ENCODE data around the gene HTR3E. TPM values are rescaled to one million over a fixed set of nuclear protein-coding genes. Genes with fewer than 3 reads are reported as not detected.

HTR3E gene
- total RNA-seq, 2 experiments from 2014 or later, result not detected

- no peaks in the 10 kb centered on the region for H3K4me1 Mint-ChIP-seq (ENCODE audit: low read depth)
- H3K9me3 Mint-ChIP-seq (ENCODE audit: insufficient read depth), result no peaks in the 10 kb centered on the region
- peaks cover 6% of the 10 kb centered on the region for H3K27me3 Mint-ChIP-seq (ENCODE audit: low read depth)
- no peak overlapping the region for H3K27ac Mint-ChIP-seq
- no peaks in the 10 kb centered on the region for H3K36me3 Mint-ChIP-seq (ENCODE audit: low read depth)
- CTCF ChIA-PET, result no interaction called here
- DNase-seq (no peak), ATAC-seq (no peak)
- POLR2A ChIA-PET, result no interaction called here
- H3K4me3 Mint-ChIP-seq, result no peak overlapping the region
These were observed 19.0 kb upstream of the HTR3E start for GRCh38 chr3:184077881-184078280.

GRCh38 chr3:184078851-184079250 is 18.0 kb upstream of the HTR3E start:
- ChIA-PET CTCF (no interaction called here), POLR2A (interaction anchor here (0.7 kb wide), 1 partner anchor 344 kb away, joined by 3 read pairs; no protein-coding TSS in a partner anchor)
- no peaks in the 10 kb centered on the region for H3K36me3 Mint-ChIP-seq (ENCODE audit: low read depth)
- no peak overlapping the region for H3K4me3 Mint-ChIP-seq
- ATAC-seq (no peak), DNase-seq (no peak)
- no peak overlapping the region for H3K27ac Mint-ChIP-seq
- H3K9me3 Mint-ChIP-seq (ENCODE audit: insufficient read depth), result peaks cover 2% of the 10 kb centered on the region
- H3K27me3 Mint-ChIP-seq (ENCODE audit: low read depth), result peaks cover 6% of the 10 kb centered on the region
- H3K4me1 Mint-ChIP-seq (ENCODE audit: low read depth), result no peaks in the 10 kb centered on the region

- peaks cover 13% of the 10 kb centered on the region for H3K9me3 Mint-ChIP-seq (ENCODE audit: insufficient read depth)
- ATAC-seq (no peak), DNase-seq (no peak)
- H3K4me1 Mint-ChIP-seq (ENCODE audit: low read depth), result peaks cover 10% of the 10 kb centered on the region
- no peak overlapping the region for H3K4me3 Mint-ChIP-seq
- peaks cover 4% of the 10 kb centered on the region for H3K36me3 Mint-ChIP-seq (ENCODE audit: low read depth)
- no peak overlapping the region for H3K27ac Mint-ChIP-seq
- ChIA-PET CTCF (no interaction called here), POLR2A (no interaction called here)
- H3K27me3 Mint-ChIP-seq (ENCODE audit: low read depth), result peaks cover 3% of the 10 kb centered on the region
These were observed 15.6 kb upstream of the HTR3E start for GRCh38 chr3:184081116-184081830.

GRCh38 chr3:184082034-184082433 is 14.8 kb upstream of the HTR3E start:
- no peak overlapping the region for H3K27ac Mint-ChIP-seq
- H3K9me3 Mint-ChIP-seq (ENCODE audit: insufficient read depth), result peaks cover 16% of the 10 kb centered on the region
- ChIA-PET POLR2A (no interaction called here), CTCF (no interaction called here)
- H3K36me3 Mint-ChIP-seq (ENCODE audit: low read depth), result peaks cover 6% of the 10 kb centered on the region
- ATAC-seq (no peak), DNase-seq (no peak)
- H3K27me3 Mint-ChIP-seq (ENCODE audit: low read depth), result peaks cover under 1% of the 10 kb centered on the region
- peaks cover 10% of the 10 kb centered on the region for H3K4me1 Mint-ChIP-seq (ENCODE audit: low read depth)
- no peak overlapping the region for H3K4me3 Mint-ChIP-seq

GRCh38 chr3:184082465-184082864 is 14.4 kb upstream of the HTR3E start:
- Mint-ChIP-seq H3K4me3 (no peak overlapping the region), H3K36me3 (ENCODE audit: low read depth) (peaks cover 6% of the 10 kb centered on the region), H3K27ac (no peak overlapping the region), H3K27me3 (ENCODE audit: low read depth) (no peaks in the 10 kb centered on the region), H3K9me3 (ENCODE audit: insufficient read depth) (peaks cover 16% of the 10 kb centered on the region), H3K4me1 (ENCODE audit: low read depth) (peaks cover 10% of the 10 kb centered on the region)
- POLR2A ChIA-PET, result no interaction called here
- ATAC-seq (no peak), DNase-seq (no peak)
- CTCF ChIA-PET, result no interaction called here

GRCh38 chr3:184085389-184085852 is 11.4 kb upstream of the HTR3E start:
- Mint-ChIP-seq H3K4me3 (no peak overlapping the region), H3K27me3 (ENCODE audit: low read depth) (no peaks in the 10 kb centered on the region), H3K27ac (peak overlapping the region; percentile 45), H3K9me3 (ENCODE audit: insufficient read depth) (peaks cover 16% of the 10 kb centered on the region), H3K36me3 (ENCODE audit: low read depth) (peaks cover 6% of the 10 kb centered on the region), H3K4me1 (ENCODE audit: low read depth) (peaks cover 10% of the 10 kb centered on the region)
- POLR2A ChIA-PET, result no interaction called here
- ATAC-seq (peak; percentile 65), DNase-seq (no peak)
- CTCF ChIA-PET, result no interaction called here

- Mint-ChIP-seq H3K27me3 (ENCODE audit: low read depth) (no peaks in the 10 kb centered on the region), H3K9me3 (ENCODE audit: insufficient read depth) (peaks cover 15% of the 10 kb centered on the region), H3K4me3 (no peak overlapping the region), H3K4me1 (ENCODE audit: low read depth) (no peaks in the 10 kb centered on the region), H3K36me3 (ENCODE audit: low read depth) (peaks cover 2% of the 10 kb centered on the region), H3K27ac (no peak overlapping the region)
- DNase-seq, result no peak
- no peak for ATAC-seq
- POLR2A ChIA-PET, result no interaction called here
- CTCF ChIA-PET, result no interaction called here
These were observed 4.7 kb upstream of the HTR3E start for GRCh38 chr3:184092199-184092598.

GRCh38 chr3:184097556-184097955 is 692 bp downstream of the HTR3E start:
- CTCF ChIA-PET, result interaction anchor here (1.2 kb wide), 1 partner anchor 202 kb away, joined by 3 read pairs; no protein-coding TSS in a partner anchor
- Mint-ChIP-seq H3K36me3 (ENCODE audit: low read depth) (peaks cover 2% of the 10 kb centered on the region), H3K27me3 (ENCODE audit: low read depth) (peaks cover 5% of the 10 kb centered on the region), H3K4me1 (ENCODE audit: low read depth) (no peaks in the 10 kb centered on the region), H3K4me3 (no peak overlapping the region), H3K9me3 (ENCODE audit: insufficient read depth) (peaks cover 4% of the 10 kb centered on the region), H3K27ac (no peak overlapping the region)
- POLR2A ChIA-PET, result no interaction called here
- DNase-seq, result no peak
- no peak for ATAC-seq

GRCh38 chr3:184099806-184100686 is 3.2 kb downstream of the HTR3E start:
- no peak for DNase-seq
- H3K36me3 Mint-ChIP-seq (ENCODE audit: low read depth), result no peaks in the 10 kb centered on the region
- peaks cover 5% of the 10 kb centered on the region for H3K27me3 Mint-ChIP-seq (ENCODE audit: low read depth)
- no peaks in the 10 kb centered on the region for H3K9me3 Mint-ChIP-seq (ENCODE audit: insufficient read depth)
- ChIA-PET CTCF (no interaction called here), POLR2A (no interaction called here)
- no peaks in the 10 kb centered on the region for H3K4me1 Mint-ChIP-seq (ENCODE audit: low read depth)
- ATAC-seq, result no peak
- no peak overlapping the region for H3K4me3 Mint-ChIP-seq
- no peak overlapping the region for H3K27ac Mint-ChIP-seq

- ChIA-PET POLR2A (no interaction called here), CTCF (no interaction called here)
- Mint-ChIP-seq H3K36me3 (ENCODE audit: low read depth) (no peaks in the 10 kb centered on the region), H3K9me3 (ENCODE audit: insufficient read depth) (no peaks in the 10 kb centered on the region), H3K27me3 (ENCODE audit: low read depth) (peaks cover 8% of the 10 kb centered on the region), H3K4me1 (ENCODE audit: low read depth) (no peaks in the 10 kb centered on the region), H3K4me3 (no peak overlapping the region), H3K27ac (no peak overlapping the region)
- ATAC-seq (no peak), DNase-seq (no peak)
These were observed 13.5 kb downstream of the HTR3E start for GRCh38 chr3:184110316-184110725.

- H3K27ac Mint-ChIP-seq, result no peak overlapping the region
- POLR2A ChIA-PET, result no interaction called here
- no peaks in the 10 kb centered on the region for H3K9me3 Mint-ChIP-seq (ENCODE audit: insufficient read depth)
- H3K4me1 Mint-ChIP-seq (ENCODE audit: low read depth), result no peaks in the 10 kb centered on the region
- CTCF ChIA-PET, result no interaction called here
- no peak overlapping the region for H3K4me3 Mint-ChIP-seq
- peaks cover 13% of the 10 kb centered on the region for H3K27me3 Mint-ChIP-seq (ENCODE audit: low read depth)
- ATAC-seq (no peak), DNase-seq (no peak)
- H3K36me3 Mint-ChIP-seq (ENCODE audit: low read depth), result no peaks in the 10 kb centered on the region
These were observed 19.2 kb downstream of the HTR3E start for GRCh38 chr3:184116017-184116416.

- DNase-seq (no peak), ATAC-seq (no peak)
- no peaks in the 10 kb centered on the region for H3K9me3 Mint-ChIP-seq (ENCODE audit: insufficient read depth)
- H3K27me3 Mint-ChIP-seq (ENCODE audit: low read depth), result peaks cover 13% of the 10 kb centered on the region
- no peak overlapping the region for H3K27ac Mint-ChIP-seq
- POLR2A ChIA-PET, result no interaction called here
- CTCF ChIA-PET, result no interaction called here
- H3K36me3 Mint-ChIP-seq (ENCODE audit: low read depth), result no peaks in the 10 kb centered on the region
- H3K4me3 Mint-ChIP-seq, result no peak overlapping the region
- no peaks in the 10 kb centered on the region for H3K4me1 Mint-ChIP-seq (ENCODE audit: low read depth)
These were observed 20.8 kb downstream of the HTR3E start for GRCh38 chr3:184117636-184118035.
